Hematopoietic multipotent progenitor cell treated with erythropoietin and hydrocortisone succinate and interleukin-3 and kit ligand, for 8 days (in vitro differentiated cells): Measurements from ENCODE around the gene DOCK8.
"Not testable (repeated sequence)": the region's sequence is repeated elsewhere in the genome, so short reads cannot be mapped to it uniquely, and the experiment has no call there.

Experiments
- DNase-seq: peaks from one replicate; pipeline ENCODE4 v3.0.0-alpha.2; 2015

The DOCK8 gene

DNA sequence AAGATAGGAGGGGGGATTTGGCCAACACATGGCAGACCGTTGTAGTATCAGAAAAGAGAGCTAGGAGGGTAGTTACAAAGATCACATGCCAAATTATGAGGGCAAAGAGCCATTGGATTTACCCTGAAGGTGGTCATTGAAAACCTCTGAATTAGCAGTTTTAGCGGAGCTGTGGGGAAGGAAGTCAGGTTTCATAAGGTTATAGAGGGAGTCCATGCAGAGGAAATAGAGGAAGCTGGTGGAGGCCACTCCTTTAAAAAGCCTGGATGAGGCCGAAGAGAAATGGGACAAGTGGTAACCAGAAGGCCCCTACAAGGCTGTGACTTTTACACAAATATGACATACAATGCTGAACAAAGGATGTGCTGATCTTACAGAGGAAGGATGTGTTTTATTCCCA is 13.2 kb downstream of the DOCK8 start:
- no peak for DNase-seq

DNA sequence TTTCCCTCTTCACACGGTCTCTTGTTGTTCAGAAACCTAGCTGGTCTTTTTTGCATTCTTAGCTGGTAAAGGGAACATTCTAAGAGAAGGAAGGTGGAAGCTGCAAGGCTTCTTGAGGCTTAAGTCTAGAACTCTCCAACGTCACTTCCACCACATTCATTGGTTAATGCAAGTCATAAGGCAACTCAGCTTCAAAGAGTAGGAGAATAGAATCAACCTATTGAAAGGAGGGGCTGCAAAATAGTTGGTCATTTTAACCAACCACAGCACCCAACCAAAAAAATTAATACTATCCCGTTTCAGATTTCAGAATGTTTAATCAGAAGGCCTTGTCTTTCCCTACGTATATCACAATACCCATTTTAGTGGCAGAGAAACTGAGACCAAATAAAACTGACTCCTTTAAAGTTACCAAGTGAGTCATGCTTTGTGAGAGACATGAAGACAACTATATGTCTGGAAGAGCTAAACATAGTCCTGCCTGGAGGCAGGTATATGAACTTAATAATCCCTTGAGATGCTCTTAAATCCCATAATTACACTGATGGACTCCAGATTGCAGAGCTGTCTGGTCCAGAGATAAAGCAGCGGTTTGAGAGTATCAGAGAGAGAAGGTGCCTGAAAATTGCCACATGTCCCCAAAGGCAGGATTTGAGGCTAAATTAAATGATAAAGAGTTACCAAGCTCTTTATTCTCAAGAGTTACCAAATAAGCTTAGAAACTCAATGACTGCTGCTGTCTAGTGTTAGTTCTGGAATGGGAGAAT is 14.4 kb downstream of the DOCK8 start:
- DNase-seq, result no peak

DNA sequence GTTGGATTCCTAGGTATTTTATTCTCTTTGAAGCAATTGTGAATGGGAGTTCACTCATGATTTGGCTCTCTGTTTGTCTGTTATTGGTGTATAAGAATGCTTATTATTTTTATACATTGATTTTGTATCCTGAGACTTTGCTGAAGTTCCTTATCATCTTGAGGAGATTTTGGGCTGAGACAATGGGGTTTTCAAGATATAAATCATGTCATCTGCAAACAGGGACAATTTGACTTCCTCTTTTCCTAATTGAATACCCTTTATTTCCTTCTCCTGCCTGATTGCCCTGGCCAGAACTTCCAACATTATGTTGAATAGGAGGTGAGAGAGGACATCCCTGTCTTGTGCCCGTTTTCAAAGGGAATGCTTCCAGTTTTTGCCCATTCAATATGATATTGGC is 17.0 kb downstream of the DOCK8 start:
- not testable (repeated sequence) for DNase-seq

DNA sequence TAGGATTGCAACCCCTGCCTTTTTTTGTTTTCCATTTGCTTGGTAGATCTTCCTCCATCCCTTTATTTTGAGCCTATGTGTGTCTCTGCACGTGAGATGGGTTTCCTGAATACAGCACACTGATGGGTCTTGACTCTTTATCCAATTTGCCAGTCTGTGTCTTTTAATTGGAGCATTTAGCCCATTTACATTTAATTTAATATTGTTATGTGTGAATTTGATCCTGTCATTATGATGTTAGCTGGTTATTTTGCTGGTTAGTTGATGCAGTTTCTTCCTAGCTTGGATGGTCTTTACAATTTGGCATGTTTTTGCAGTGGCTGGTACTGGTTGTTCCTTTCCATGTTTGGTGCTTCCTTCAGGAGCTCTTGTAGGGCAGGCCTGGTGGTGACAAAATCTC is 19.0 kb downstream of the DOCK8 start:
- not testable (repeated sequence) for DNase-seq

DNA sequence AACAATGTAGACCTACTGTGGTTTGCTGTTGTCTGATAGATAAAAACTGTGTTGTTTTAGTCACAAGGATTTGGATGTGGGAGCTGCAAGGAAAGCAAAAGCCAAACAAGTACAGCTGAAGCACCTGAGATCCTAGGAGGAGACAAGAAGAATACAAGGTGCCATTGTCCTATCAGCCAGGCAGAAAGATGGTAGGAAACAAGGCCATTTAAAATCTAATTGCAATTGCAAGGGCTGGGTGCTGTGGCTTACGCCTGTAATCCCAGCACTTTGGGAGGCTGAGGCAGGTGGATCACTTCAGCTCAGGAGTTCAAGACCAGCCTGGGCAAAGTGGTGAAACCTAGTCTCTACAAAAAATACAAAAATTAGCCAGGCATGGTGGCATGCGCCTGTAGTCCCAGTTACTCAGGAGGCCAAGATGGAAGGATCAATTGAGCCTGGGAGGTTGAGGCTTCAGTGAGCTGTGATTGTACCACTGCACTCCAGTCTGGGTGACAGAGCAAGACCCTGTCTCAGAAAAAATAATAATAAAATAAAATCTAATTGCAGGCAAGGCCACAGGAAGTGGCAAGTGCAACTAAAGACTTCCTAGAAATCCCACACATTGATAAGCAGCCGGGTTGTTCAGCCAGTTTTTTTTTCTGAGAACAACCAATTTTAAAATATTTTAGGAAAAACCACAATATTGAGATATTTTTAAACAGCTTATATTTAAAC is 22.6 kb downstream of the DOCK8 start:
- peak; percentile 86 for DNase-seq

DNA sequence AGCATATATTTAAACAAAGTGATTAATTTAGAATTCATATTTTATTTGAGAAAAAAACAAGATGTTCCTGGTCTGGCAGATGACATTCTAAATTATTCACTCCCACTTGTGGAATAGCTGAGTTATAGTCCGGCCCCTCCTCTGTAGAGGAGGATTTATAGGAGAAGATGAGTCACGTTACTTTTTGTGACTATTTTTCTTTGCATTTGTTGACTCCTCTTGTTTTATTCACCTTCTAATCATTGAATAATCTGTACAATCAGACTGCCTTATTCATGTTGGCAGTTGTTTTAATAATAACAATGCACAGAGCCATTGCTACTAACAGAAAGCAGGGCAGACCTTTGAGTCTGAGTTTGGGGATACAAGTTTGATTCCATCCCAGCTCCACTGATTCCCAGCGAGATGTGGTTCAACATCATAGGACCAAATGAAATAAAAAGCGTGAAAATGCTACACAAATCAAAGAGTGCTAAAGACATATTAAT is 23.2 kb downstream of the DOCK8 start:
- peak; percentile 82 for DNase-seq

DNA sequence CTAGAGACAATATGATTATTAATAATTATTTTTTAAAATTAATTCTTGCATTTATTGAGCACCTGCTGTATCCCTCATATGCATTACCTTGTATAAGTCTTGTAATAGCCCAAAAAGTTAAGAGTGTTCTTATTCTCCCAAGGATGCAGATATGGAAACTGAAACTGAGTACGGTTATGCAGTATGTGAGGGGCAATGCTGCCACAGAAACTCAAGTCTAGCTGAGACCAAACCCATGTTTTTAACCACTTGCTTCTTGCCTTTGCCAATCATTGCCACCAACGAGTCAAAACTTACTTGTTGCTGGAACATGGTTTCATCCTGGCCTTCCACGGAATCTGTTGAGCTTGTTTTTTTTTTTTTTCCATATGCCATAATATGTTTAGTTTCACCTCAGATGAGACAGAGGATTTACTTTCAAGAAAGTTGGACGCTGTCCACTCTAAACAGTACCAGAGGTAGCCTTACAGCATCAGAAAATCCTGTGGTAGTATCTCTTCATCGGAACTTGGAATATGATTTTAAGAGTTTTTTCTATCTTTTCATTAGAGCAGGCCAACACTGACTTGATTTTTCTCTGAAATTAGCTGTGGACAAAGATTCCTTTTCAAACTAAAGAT is 27.9 kb downstream of the DOCK8 start:
- no peak for DNase-seq

DNA sequence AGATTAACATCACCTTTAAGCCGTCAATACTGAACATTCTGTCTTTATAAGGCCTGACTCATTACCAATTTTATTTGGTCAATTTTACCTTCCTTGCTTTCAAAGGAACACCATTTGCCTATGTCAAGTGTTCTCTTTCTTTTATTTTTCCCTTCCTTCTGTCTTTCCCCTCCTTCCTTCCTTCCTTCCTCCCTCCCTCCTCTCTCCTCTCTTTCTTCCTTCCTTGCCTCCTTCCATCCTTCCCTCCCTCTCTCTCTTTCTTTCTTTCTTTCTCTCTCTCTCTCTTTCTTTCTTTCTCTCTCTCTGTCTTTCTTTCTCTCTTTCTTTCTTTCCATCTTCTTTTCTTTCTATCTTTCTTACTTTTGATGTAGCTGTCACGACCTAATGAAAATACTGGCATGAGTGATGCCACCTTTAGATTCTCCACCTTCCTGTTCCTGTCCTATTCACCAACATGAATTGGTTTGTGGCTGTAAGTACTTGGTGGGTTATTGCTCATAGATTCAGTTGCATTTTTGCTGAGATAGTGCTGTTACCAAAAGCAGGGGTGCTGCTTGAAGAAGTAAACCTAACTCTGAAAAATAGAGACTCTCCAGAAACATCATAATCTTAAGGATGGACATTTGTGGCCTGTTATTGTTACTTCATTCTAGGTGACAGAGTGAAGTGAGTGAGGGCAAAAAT is 33.8 kb downstream of the DOCK8 start:
- DNase-seq, result no peak

DNA sequence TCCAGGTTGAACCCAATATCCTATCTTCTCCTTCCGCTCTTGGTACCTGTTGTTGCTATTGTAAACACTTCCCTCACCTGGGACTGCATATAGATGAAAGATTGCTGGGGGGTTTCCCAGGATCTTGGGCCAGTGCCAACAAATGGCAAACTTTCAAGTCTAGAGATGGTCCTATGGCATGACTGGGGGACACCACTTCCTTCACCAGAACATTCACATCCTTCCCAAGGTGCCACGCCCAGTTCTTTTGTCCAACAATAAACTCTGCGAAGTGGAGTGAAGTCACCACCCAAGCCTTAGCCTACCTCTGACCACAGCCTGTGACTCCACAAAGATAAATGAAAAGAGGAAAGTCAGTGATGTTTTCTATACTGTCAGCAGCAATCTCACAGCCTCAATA is 34.4 kb downstream of the DOCK8 start:
- DNase-seq, result peak; percentile 65

DNA sequence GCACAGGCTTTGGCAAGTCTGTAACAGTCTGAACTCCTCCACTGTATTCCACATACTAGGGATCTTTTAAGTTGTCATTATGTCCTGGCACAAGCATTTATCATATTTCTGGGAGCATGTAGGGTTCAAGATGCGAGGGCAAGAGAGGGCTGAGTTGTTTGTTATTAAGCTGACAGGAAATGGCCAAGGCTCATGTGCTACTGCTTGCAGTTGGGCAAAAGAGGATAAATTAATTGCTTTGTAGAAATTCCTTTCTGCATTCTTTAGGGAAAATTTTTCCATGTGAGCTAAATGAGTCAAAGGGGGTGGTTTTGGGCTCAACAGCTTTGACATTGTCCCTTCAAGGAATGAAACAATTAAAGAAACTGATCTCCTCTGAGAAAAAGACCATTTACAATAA is 35.4 kb downstream of the DOCK8 start:
- no peak for DNase-seq

DNA sequence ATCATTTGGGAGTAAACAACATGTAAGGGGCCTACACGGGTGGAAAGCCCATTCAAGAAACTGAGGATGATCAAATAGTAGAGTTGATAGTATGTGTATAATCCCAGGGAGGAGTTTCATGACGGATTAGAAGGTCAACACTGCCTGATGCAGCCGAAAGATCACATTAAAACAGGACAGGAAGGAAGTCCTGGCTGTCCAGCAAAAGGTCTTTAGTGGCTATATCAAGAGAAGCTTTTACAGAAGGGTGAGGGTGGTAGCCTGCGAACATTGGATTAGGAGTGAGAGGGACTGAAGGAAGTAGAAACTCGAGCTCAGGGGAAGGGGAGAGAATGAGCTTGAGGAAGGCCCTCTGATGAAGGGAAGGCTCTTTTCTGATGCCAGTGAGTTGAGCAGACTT is 36.0 kb downstream of the DOCK8 start:
- DNase-seq, result no peak

DNA sequence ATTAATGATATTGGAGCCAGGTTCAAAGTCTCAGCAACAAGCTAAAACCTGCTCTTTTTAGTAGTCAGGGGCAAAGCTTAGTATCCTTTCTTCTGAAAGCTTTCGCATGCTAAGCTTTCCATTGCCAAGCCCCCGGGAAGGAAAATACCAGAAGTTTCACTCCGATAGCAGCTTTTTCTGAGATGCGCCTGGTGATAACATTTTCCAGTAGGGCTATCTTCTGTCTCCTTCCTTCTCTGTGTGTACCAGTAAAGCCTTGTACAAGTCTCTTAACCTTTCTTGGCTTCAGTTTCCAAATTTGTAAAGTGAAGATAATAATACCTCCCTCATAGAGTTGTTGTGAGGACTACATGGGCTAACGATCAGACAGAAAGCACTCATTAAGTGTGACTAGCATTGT is 36.7 kb downstream of the DOCK8 start:
- DNase-seq, result peak; percentile 83

DNA sequence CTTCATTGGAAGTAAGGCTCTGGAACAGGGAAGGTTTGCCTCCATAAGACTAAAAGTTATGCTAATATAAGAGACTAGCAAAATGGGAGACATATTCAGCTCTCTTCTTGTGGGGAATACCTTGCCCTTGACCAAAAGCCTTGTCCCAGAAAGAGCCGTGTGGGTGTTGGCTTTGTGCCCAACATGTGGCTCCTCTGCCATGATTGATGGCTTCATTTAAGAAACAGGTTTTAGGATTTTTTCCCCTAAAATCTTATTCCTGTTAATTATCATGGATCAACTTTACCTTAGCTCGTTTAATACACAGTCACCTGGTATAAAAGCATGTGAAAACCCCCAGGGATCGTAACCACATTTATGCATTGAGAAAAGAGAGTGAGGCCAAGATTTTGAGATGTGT is 38.9 kb downstream of the DOCK8 start:
- DNase-seq, result no peak

DNA sequence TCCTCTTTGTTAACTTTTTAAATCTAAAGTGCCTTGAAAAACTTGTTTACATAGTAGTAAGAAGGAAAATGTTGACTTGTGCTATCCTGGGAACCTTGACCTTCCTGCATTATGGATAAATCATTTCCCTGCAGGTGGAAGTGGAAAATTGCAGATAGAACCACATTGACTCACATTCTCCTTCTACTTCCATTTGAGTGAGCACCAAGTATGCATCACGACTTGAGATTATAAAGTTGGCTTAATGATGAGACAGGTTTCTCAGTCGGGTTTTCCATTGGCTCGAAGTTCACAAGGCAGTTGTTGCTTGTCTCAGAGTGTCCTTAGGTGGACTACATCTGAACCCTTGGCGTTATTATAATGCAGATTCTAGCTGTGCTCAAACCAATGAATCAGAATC is 39.9 kb downstream of the DOCK8 start:
- DNase-seq, result no peak

DNA sequence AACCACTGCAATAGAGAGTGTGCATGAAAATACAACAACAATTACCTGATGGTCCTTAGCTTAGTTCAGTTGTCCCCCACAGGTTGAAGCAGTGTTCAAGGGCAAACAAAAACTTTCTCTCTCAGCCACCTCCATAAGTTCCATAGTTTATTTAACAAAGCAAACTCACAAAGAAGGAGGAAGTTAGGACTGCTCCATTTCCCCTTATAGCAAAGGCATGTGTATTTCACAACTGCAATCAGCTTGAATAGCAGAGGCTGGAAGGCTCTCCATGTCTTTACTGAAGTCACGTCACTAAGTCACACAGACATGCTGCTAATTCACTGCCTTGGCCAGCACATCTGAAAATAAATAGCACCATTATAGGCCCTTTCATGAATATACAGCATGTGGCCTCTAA is 43.3 kb downstream of the DOCK8 start:
- peak; percentile 19 for DNase-seq

DNA sequence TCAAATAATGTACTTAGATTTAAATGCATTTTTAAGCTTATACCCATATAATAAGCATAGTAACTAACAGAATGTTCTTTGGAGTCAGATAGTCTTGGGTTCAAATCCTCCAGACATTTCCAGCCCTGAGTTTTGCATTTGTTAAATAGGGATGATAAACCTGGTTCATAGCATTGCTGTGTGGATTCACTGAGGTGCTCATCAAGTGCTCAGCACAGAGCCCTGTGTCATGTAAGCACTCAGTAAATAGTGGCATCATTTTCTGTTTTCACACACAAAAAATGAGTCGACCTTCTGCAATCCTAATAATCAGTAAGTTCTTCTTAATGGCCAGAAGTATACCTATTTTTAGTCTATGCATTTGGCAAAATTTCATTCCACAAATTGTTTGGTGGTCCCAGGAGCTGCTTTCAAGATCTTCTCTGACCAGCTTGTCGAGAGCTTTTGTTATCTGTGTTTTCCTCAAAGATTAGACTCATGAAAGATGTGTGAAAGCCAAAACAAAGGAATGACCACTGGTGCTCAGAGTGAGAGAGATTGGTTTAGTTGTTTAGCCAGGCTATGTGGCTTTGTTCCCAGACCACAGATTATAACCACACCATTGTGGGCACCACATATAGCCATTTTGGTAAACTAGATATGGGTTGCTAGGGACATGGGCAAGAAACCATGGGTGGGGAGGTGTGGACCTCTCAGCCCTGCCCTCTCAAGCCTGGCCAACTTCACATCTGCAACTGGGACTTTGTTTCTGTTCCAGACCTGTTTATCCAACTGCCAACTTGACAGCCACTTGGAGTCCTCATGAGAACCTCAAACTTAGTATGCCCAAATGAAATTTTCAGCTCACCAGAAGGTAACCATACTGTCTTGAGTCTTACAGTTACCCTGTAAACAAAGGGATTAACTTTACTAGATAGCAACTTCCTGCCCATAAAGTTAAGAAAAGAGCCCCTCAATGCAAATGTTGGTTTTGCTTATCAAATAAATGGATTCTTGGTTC is 45.0 kb downstream of the DOCK8 start:
- DNase-seq, result peak; percentile 62

DNA sequence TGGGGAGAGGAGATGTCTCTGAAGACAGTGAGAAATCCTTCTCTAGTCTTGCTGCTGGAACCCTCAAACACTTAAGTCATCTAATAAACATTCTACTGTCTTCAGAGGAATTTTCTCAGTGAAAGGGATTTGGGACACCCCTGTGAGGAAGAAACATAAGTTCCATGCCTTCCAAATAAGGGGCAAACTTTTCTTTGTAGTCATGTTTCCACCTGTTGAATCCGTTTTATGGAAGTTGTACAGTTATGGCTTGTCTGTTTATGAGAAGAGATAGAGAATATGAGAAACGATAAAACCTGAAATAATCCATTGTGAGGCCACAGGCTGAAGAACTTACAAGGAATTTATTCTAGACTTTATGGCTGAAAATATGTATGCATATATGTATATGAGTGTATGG is 49.6 kb downstream of the DOCK8 start:
- DNase-seq, result no peak

DNA sequence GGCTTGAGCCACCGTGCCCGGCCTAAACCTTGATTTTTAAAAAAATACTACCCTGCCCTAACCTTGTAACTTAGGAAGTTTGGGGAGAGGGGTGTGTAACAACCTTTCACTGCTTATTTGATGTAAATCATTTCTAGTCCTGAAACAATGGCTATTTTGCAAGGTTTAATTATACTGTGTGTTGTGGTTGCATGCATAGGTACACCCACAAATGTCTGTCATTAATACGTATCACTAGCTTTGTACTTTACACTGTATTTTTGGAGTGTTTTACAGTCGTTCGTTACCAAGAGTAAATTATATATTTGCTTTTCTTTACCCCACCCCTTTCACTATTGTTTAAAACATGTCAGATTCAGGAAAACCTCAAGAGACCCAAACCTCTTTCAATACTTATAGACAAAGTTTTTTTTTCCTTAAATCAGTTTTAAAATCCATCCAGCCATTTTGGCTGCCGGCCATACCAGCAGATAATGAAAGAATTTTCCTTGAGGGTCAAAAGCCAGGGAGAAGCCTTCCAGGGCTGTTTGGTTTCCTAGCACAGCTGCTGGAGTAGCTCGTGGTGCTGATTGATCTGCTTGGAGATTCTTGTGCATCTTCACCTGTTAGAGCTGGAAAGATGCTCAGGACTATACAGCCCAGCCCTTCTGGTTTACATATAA is 50.7 kb downstream of the DOCK8 start:
- no peak for DNase-seq

DNA sequence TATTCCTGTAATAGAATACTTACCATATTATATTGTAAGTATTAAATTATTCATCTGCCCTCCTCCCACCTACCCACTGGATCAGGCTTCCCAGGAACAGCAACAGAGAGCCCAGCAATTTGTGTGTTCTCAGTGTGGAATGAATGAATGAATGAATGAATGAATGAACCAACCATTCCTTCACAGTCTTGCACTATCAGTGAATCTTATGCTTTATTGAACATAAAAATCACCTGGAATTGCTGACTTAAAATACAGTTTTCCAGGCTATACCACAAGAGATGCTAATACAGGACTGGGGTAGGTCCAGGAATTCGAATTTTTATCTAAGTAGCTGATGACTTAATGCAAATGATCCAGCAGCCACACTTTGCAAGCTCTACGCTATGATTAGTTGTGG is 51.6 kb downstream of the DOCK8 start:
- DNase-seq, result no peak

DNA sequence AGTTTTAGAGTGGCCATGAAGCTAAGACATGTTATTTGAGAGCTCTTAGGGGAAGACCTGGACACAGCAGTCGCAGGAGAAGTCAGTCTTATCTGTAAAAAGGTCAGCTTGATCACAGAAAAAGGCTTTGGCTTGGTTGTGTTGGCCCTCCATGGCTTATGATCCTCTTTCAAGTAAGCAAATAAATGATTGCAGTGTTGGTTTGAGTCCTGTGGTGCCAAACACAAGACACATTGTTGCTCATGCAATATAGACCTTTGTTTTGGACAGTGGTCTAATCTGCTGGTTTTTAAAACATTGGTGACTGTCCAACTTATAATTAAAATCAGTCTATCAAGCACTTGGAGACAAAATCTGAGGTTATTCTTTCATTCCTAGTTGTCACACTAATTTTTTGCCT is 54.0 kb downstream of the DOCK8 start:
- DNase-seq, result no peak

DNA sequence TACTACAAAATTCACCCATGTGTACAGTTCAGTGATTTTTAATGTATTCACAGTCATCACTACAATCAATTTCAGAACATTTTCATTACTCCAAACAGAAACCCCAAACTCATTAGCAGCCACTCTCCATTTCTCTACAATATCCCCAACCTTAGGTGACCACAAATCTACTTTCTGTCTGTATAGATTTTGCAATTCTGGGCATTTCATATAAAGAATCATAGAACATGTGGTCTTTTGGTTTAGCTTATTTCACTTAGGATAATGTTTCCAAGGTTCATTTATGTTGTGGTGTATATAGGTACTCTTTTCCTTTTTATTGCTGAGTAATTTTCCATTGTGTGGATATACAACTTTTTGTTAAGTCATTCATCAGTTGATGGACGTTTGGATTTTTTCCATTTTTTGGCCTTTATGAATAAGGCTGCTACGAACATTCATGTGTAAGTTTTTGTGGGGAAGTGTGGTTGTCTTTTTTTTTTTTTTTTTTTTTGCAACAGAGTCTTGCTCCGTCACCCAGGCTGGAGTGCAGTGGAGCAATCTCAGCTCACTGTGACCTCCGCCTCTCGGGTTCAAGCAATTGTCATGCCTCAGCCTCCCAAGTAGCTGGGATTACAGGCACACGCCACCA is 54.5 kb downstream of the DOCK8 start:
- DNase-seq, result no peak
